Cardiac muscle cell (in vitro differentiated cells and primary cell): Measurements from ENCODE around the gene ATP8A1. TPM values are rescaled to one million over a fixed set of nuclear protein-coding genes. Genes with fewer than 3 reads are reported as not detected.

Experiments
- DNase-seq, 2 donors: peaks; one replicate each; pipeline versions ENCODE4 v3.0.0 to v3.0.0-alpha.2; 2010 to 2017; ENCODE audit warnings: low read depth in 1 of 2, low spot score in 1 of 2
- H3K27ac ChIP-seq: fragments of 200-600 bp; sonication (generic); 2 replicates; pipeline ENCODE4 v1.5.1; 2016
- H3K27me3 ChIP-seq: fragments of 200-600 bp; sonication (generic); 2 replicates; pipeline ENCODE4 v1.6.0; 2016; ENCODE audit warnings: control low read depth
- H3K36me3 ChIP-seq: fragments of 200-600 bp; sonication (generic); 2 replicates; pipeline ENCODE4 v1.5.1; 2016; ENCODE audit warnings: control low read depth
- H3K4me1 ChIP-seq: fragments of 200-600 bp; sonication (generic); 2 replicates; pipeline ENCODE4 v1.8.1; 2017; ENCODE audit warnings: low read depth, mild to moderate bottlenecking, mixed run types
- H3K4me3 ChIP-seq: fragments of 200-600 bp; sonication (generic); 2 replicates; pipeline ENCODE4 v1.5.1; 2016; ENCODE audit warnings: mild to moderate bottlenecking
- H3K9me3 ChIP-seq: fragments of 200-600 bp; sonication (generic); 2 replicates; pipeline ENCODE4 v1.5.1; 2017; ENCODE audit warnings: low read depth, mild to moderate bottlenecking, control low read depth
- CTCF ChIP-seq: IDR thresholded peaks from 2 replicates; pipeline ENCODE4 v1.5.1; 2012; ENCODE audit warnings: low read depth, mild to moderate bottlenecking, low read length
- polyA plus RNA-seq: library from polyadenylated mRNA; unstranded; fragments of >200 nt; fragmentation: Nextera tagmentation; extraction: Ambion mirVana; gene quantifications from 2 replicates; pipeline ENCODE4 v1.2.1, GENCODE V29; 2016
- total RNA-seq: library from RNA; depleted of rRNA; stranded (reverse); fragments of >200 nt; gene quantifications from 2 replicates; pipeline ENCODE4 v1.2.3, GENCODE V29; 2016

ATP8A1 gene
- total and polyA plus RNA-seq, 2 experiments from 2014 or later = 5.0 to 22.7 TPM

GRCh38 chr4:42543126-42543525 lies 113.8 kb downstream of the ATP8A1 start:
- no peak for TF ChIP-seq CTCF
- no peak overlapping the region for H3K27ac ChIP-seq
- no peak for DNase-seq
- no peaks in the 10 kb centered on the region for H3K9me3 ChIP-seq
- H3K4me3 ChIP-seq = no peak overlapping the region
- no peaks in the 10 kb centered on the region for H3K36me3 ChIP-seq
- H3K4me1 ChIP-seq = no peaks in the 10 kb centered on the region
- no peaks in the 10 kb centered on the region for H3K27me3 ChIP-seq

DNA sequence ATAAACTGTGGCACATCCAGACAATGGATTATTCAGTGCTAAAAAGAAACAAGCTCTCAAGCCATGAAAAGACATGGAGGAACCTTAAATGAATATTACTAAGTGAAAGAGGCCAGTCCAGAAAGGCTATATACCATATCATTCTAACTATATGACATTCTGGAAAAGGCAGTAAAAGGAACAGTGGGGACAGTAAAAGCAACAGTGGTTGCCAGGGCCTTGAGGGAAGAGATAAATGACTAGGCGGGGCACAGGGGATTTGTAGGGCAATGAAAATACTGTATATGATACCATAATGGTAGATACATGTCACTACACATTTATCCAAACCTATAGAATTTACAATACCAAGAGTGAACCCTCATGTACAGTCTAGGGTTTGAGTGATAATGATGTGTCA lies 115.3 kb downstream of the ATP8A1 start:
- Histone ChIP-seq H3K36me3 (no peaks in the 10 kb centered on the region), H3K9me3 (no peaks in the 10 kb centered on the region), H3K27me3 (no peaks in the 10 kb centered on the region), H3K27ac (no peak overlapping the region), H3K4me1 (no peaks in the 10 kb centered on the region), H3K4me3 (no peak overlapping the region)
- TF ChIP-seq CTCF = no peak
- DNase-seq = no peak

GRCh38 chr4:42533042-42533441 lies 123.9 kb downstream of the ATP8A1 start:
- H3K9me3 ChIP-seq = no peaks in the 10 kb centered on the region
- H3K4me1 ChIP-seq = no peaks in the 10 kb centered on the region
- no peaks in the 10 kb centered on the region for H3K27me3 ChIP-seq

DNA sequence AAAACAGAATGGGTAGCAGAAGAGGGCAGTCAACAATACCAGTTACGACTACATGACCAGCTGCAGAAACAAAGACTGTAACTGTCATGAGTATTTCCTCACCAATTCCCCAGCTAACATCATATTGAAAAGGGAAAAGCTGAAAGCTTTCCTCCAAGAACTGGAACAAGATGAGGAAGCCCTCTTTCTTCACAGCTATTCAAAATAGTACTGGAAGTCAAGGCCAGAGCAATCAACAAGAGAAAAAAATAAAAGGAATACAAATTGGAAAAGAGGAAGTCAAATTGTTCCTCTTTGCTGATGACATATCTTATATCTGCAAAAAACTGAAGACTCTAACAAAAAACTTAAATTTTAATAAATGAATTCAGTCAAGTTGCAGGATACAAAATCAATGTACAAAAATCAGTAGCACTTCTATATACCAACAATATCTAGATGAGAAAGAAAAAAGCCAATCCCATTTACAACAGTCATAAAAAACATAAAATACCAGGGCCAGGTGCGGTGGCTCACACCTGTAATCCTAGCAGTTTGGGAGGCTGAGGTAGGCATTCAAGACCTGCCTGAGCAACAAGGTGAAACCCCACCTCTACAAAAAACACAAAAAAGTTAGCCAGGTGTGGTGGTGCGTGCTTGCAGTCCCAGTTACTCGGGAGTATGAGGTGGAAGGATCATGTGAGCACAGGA lies 125.4 kb downstream of the ATP8A1 start:
- no peak for TF ChIP-seq CTCF
- no peak for DNase-seq
- Histone ChIP-seq H3K36me3 (no peaks in the 10 kb centered on the region), H3K4me1 (no peaks in the 10 kb centered on the region), H3K27ac (no peak overlapping the region), H3K9me3 (no peaks in the 10 kb centered on the region), H3K4me3 (no peak overlapping the region), H3K27me3 (no peaks in the 10 kb centered on the region)

More at GRCh38 chr4:42533042-42533441, 123.9 kb downstream of the ATP8A1 start:
- Histone ChIP-seq H3K27ac (no peak overlapping the region), H3K4me3 (no peak overlapping the region), H3K36me3 (no peaks in the 10 kb centered on the region)
- no peak for TF ChIP-seq CTCF
- no peak for DNase-seq

GRCh38 chr4:42523066-42523718 lies 133.7 kb downstream of the ATP8A1 start:
- TF ChIP-seq CTCF = no peak
- no peaks in the 10 kb centered on the region for H3K4me1 ChIP-seq
- H3K4me3 ChIP-seq = no peak overlapping the region
- no peaks in the 10 kb centered on the region for H3K36me3 ChIP-seq
- no peaks in the 10 kb centered on the region for H3K9me3 ChIP-seq
- no peak for DNase-seq
- H3K27me3 ChIP-seq = no peaks in the 10 kb centered on the region
- no peak overlapping the region for H3K27ac ChIP-seq
